ENCODE data around the gene RBP3. TPM values are rescaled to one million over a fixed set of nuclear protein-coding genes. Genes with fewer than 3 reads are reported as not detected.

RBP3 gene
- total and polyA plus RNA-seq, 8 donors, result not detected

GRCh38 chr10:47370878-47371277 is 22.7 kb downstream of the RBP3 start:
- 92 to 96% (median 95%) methylated on average over 7 of the region's 7 CpGs for WGBS, 5 donors
- Histone ChIP-seq H3K9me3 (no peaks in the 10 kb centered on the region), H3K27ac (no peak overlapping the region), H3K36me3 (no peaks in the 10 kb centered on the region), H3K4me1 (peaks cover 0 to 12% (median 5%) of the 10 kb centered on the region in 4 donors), H3K4me3 (no peak overlapping the region), H3K27me3 (no peaks in the 10 kb centered on the region)
- peak in 1 of 2 donors; percentile 10 for DNase-seq
- TF ChIP-seq EP300 (IDR thresholded peaks at IDR 0.05) (no peak), POLR2AphosphoS5 (IDR thresholded peaks at IDR 0.05) (no peak), POLR2A (IDR thresholded peaks at IDR 0.05) (no peak), CTCF (IDR thresholded peaks at IDR 0.05) (no peak)
- intact Hi-C loops (cut with DNase I; ENCODE audit: low total_unique reads), result no loop called here

- intact Hi-C loops (cut with DNase I; ENCODE audit: low total_unique reads), result no loop called here
- Histone ChIP-seq H3K9me3 (no peaks in the 10 kb centered on the region), H3K27me3 (peaks cover 0 to 9% (median 0%) of the 10 kb centered on the region in 3 donors), H3K4me3 (no peak overlapping the region), H3K4me1 (peaks cover 0 to 13% (median 6%) of the 10 kb centered on the region in 4 donors), H3K27ac (no peak overlapping the region), H3K36me3 (no peaks in the 10 kb centered on the region)
- TF ChIP-seq CTCF (IDR thresholded peaks at IDR 0.05), result no peak
- no peak for TF ChIP-seq EP300 (IDR thresholded peaks at IDR 0.05)
- no peak for TF ChIP-seq POLR2AphosphoS5 (IDR thresholded peaks at IDR 0.05)
- no peak for TF ChIP-seq POLR2A (IDR thresholded peaks at IDR 0.05)
- WGBS, 5 donors, result 79 to 91% (median 87%) methylated on average over 7 of the region's 7 CpGs
- DNase-seq, result peak in 1 of 2 donors; percentile 13
Measured at GRCh38 chr10:47371629-47372485, 23.7 kb downstream of the RBP3 start.

- Histone ChIP-seq H3K4me1 (peaks cover 0 to 22% (median 9%) of the 10 kb centered on the region in 4 donors), H3K27me3 (peaks cover 0 to 16% (median 0%) of the 10 kb centered on the region in 3 donors), H3K4me3 (no peak overlapping the region), H3K36me3 (no peaks in the 10 kb centered on the region), H3K27ac (no peak overlapping the region), H3K9me3 (no peaks in the 10 kb centered on the region)
- intact Hi-C loops (cut with DNase I; ENCODE audit: low total_unique reads), result no loop called here
- TF ChIP-seq POLR2AphosphoS5 (IDR thresholded peaks at IDR 0.05), result no peak
- TF ChIP-seq EP300 (IDR thresholded peaks at IDR 0.05), result no peak
- no peak for TF ChIP-seq CTCF (IDR thresholded peaks at IDR 0.05)
- no peak for TF ChIP-seq POLR2A (IDR thresholded peaks at IDR 0.05)
- DNase-seq, result peak in 1 of 2 donors; percentile 14
- WGBS, 5 donors, result 74 to 92% (median 83%) methylated on average over 6 of the region's 6 CpGs
Measured at GRCh38 chr10:47372726-47373125, 24.6 kb downstream of the RBP3 start.

GRCh38 chr10:47374611-47375536 is 26.7 kb downstream of the RBP3 start:
- Histone ChIP-seq H3K27me3 (peaks cover 0 to 23% (median 0%) of the 10 kb centered on the region in 3 donors), H3K27ac (no peak overlapping the region), H3K4me3 (no peak overlapping the region), H3K36me3 (no peaks in the 10 kb centered on the region), H3K4me1 (peaks cover 0 to 23% (median 10%) of the 10 kb centered on the region in 4 donors), H3K9me3 (no peaks in the 10 kb centered on the region)
- TF ChIP-seq POLR2A (IDR thresholded peaks at IDR 0.05) (no peak), POLR2AphosphoS5 (IDR thresholded peaks at IDR 0.05) (no peak), CTCF (IDR thresholded peaks at IDR 0.05) (no peak), EP300 (IDR thresholded peaks at IDR 0.05) (no peak)
- intact Hi-C loops (cut with DNase I; ENCODE audit: low total_unique reads), result no loop called here
- peak; percentile 14 to 58 for DNase-seq
- WGBS, 5 donors, result 61 to 84% (median 77%) methylated on average over 12 of the region's 12 CpGs

All from stomach (tissue), 9 donors.